GM21447 (cell line): ENCODE measurements around the gene MRPL24.

ENCODE experiments used
- ATAC-seq: cut with Tn5 transposase; IDR thresholded peaks from one replicate; pipeline ENCODE4 v1.9.1; 2021; ENCODE audit not compliant: unreplicated experiment

The MRPL24 gene

DNA sequence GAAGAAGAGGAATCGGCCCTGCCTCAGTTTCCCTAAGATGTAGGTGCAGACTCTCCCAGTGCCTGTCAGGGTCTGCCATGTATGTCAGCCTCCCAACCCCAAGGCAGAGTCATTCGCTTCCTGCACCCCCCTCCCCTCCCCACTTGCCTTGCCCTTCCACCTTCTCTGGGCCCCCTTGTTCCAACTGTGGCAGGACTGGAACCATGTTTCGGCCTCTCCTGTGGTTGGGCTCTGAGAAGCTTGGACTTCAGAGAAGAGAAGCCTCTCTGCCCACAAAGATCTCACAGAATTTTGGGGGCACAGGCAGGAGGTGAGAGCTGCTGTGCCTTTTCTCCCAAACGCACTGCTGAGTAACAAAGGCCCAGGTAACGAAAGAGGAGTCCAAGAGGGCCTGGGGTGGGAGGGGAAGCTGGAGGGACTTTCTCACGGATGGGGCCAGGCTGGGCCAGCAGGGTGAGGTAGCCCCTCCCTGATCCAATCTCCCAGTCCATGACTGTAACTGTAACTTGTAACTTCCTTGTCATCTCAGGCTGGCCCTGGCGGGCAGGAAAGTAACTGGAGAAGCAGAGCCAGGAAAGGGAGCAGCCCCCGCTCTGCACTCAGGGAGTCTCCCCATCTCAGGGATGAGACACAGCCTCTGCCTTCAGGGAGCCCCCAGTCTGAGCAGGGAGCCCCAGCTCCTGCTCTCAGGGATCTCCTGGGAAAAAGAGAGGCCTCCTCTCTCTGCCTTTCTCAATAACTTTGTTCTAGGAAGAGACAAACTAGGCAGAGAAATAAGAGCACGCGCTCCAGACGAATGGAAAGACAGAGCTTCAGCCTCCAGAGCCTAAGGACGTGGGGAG is 46.8 kb downstream of the MRPL24 start:
- ATAC-seq = no peak

DNA sequence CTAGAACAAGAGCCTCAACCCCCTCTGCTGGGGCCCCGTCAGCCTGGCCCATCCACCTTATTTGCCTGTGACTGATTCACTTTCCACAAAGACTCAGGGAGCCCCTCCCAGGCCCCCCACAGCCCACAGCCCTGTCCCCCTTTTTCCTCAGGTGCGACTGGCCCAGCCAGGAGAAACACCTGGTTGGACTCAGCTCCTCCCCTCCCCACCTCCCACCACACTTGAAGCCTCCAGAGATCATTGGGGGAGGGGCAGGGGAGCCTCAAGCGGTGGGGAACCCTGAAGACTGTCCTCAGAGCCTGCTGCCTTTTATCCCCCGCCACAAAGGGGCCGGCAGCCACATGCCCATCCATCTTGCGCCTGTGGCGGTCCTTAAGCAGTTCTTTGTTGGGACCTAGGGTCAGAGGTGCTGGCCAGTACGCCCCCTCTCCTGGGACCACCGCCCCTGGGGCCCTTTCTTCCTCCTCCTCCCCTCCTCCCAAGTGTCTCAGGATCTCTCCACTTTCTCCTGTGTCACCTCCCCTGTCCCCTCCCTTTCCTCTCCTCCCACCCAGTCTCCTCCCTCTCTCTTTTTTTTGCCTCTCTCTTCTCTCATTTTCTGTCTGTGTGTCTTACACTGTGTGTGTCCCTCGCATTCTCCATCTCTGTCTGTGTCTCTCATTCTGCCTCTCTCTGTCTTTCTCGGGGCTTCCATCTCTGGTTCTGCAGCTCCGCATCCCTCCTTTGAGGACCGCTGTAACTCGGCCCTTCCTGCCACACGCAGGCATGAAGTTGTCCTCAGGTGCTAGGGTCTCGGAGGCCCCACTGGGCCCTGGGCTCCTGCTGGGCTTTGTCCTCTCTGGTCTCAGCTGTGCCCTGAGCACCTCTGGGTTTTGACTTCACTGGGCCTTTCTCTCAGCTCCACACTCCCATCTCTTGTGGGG is 47.7 kb downstream of the MRPL24 start:
- no peak for ATAC-seq

DNA sequence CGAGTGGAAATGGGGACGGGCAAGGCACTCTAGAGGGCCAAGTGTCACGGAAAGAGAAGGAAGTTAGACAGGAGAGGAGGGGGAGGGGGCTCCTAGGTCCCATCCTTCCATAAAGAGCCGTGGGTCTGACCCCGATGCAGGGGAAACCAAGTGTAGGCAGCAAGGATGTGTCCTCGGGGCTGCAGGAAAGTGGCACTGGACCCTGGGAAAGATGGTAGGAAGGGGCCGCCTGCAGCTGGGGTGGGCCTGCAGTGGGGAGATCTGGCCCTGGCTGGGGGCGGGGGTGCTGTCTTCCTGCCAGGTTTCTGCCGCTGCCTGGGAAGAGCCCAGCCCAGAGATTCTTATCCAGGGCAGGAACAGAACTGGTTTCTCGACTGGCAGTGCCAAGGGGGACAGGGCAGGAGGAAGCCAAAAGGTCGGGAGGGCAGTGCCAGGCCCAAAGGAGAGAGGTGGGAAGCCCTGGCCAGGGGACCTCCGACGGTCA is 48.4 kb downstream of the MRPL24 start:
- no peak for ATAC-seq

DNA sequence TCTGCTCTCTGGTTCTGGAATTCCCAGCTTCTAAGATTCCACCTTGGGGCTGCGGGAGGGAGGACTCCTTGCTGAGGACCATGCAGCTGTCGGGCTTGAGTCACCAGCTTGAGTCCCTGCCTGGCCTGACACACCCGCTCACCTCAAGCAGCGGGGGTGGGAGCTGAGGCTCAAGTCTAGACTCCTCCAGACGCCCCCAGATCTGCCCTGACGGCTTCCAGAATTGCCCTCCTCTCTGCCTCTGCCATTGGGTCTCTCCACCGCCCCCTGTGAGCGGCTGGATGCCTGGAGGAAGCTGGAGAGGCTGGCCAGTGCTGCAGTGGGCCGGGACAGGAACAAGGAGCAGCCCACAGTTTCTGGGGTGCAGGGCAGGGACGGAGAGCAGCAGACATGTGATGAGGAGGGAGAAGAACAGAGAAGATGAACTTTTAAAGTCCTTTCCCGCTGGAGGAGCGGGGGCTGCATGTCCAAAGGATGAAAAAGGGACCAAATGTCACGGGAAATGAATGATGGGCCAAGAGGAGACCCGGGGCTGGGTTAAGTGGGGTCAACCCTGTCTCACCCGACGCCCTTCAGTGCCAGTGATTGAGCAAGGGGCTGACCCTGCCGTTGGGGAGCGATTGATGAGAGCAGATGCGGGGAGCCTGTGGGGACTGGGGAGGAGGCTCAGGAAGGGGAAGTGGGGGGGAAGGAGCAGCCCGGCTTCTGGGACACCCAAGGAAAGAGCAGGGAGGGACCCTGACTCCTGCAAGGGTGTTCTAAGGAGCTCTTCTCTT is 49.0 kb downstream of the MRPL24 start:
- ATAC-seq = no peak

DNA sequence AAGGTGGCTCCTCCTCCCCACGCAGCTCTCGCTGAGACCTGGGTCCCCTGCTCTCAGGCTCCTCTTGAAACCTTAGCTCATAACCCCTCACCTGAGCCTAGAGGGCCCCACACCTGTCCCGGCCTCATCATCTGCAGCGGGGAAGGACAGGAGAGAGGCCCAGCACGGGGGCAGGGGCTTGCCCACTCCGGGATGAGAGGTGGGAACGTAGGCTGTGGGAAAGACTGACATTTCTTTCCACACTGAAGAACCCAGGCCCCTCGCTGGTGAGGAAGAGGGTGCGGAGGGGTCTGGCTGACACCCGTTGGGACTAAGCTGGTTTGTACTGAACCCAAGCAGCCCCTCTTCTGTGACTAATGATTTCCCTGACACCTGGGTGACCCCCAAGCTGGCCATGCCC is 49.7 kb downstream of the MRPL24 start:
- no peak for ATAC-seq

DNA sequence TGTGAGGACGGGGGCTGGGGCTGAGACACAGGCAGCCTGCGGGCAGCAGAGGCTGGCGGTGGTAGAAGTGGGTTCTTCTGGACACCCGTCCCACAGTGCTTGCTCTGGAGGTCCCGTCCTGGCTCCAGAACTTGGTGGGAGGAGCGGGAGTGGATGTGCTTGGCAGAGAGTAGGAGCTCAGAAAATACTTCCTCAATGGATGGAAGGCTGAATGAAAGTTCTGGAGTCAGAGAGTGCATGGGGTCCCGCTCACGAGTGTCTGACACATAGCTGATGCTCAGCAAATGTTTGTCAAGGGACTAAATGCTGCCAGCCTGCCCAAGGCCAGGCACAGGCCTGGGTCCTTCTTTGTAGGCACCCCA is 50.2 kb downstream of the MRPL24 start:
- ATAC-seq = no peak

DNA sequence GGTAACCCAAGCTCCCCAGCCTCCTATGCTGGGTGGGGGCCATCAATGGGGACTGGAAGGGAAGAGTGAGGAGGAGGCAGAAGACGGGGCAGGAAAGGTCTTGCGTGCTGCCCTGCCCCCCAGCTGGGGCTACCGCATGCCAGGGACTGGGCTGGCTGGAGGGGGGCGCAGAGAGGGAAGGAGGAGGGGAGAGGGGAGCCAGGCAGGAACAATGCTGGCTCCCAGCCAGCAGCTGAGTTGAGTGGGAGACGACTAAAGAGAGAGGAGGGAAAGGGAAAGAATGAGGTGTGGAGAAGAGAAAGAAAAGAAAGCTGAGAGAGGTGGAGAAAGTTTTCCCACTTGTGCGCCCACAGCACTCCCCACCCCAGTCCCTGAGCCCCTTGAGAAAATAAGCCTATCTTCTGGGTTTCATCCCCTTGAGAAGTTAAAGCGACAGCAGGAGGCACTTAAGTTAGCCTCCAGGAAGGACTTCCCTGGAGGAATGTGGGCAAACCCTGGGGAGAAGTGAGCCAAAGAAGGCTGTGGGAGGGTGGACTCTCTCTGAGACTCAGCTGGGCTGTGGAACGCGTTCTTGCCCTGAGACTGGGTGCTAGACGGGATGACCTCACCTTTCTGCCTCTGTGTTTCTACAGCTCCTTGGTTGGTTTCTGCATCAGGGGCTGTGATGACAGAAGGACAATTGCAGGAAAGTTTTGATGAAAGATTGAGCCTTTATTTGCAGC is 50.8 kb downstream of the MRPL24 start:
- no peak for ATAC-seq

DNA sequence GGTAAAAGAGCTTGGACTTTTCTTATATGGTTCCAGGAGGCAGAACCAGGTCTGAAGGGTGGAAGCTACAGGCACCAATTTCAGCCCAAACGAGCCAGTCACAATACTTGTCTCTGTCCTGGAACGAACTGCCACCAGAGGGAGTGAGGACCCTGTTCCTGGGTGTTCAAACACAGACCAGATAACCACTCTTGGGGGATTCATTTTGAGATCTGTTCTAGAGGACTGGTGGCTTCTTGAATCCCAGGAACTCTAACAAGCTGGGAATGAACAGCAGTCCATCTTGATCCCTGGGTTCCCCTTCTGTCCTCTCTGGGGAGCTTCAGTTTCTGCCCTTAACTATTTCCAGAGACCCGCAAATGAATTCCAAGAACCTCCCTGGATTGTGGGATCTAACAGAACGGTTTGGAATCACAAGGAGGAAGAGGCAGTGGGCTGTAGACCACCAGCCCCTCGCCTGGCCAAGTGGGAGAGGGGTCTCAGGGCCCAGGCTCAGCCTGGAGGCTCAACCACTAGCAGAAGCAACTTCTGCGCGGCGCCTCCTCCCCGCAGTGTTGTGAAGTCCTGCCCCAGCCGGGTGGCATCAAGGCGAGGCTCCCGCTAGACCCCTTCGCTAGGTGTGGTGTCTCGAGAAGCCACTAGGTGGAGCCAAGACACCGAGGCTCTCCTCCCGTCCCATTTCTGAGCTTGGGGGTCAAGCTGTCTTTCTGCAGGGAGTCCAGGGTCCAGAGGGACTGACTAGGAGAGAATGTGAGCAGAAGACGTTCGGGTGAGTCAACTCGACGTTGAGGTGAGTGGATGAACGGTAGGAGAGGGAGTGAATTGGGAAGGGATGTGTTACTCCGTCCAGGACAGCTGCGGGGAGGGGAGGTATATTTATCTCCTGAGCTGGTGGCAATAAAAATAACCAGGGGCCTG is 51.6 kb downstream of the MRPL24 start:
- peak; percentile 57 for ATAC-seq
